ENCODE results near the gene SLC14A1.
"Not testable (repeated sequence)": the region's sequence is repeated elsewhere in the genome, so short reads cannot be mapped to it uniquely, and the experiment has no call there.

Gene SLC14A1

DNA sequence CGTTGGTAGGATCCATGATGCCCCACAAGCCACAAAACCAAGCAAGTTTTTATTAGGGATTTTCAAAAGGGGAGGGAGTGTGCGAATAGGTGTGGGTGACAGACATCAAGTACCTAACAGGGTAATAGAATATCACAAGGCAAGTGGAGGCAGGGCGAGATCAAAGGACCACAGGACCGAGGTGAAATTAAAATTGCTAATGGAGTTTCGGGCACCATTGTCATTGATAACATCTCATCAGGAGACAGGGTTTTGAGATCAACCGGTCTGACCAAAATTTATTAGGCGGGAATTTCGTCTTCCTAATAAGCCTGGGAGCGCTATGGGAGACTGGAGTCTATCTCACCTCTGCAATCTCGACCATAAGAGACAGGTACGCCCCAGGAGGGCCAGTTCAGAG is 33.7 kb downstream of the SLC14A1 start:
- DNase-seq (ENCODE audit: low spot score) = not testable (repeated sequence)

DNA sequence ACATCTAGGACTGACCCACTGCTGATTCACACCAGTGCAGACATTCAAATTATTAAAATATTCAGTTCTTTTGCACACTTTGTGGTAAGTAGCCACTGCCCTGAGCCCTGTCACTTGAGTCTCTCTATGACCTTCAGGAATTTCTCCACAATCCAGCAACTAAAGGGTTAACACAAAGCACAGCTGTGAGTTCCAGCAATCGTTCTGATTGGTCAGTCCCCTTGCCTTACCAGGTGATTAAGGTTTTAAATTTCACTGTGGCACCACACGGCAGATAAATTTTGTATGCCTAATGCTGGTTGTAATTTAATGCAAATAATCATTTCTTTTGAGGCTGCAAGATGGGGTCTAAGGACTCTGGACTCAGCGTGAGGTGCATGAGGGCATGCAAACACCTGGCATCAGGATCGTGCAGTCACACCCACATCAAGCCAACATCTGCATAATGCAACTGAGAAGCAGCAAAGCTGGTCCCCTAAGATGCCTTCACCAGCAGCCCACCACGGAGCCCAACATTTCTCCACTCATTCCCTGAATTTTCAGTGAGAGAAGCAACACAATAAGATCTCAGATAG is 36.6 kb downstream of the SLC14A1 start:
- no peak for DNase-seq (ENCODE audit: low spot score)

DNA sequence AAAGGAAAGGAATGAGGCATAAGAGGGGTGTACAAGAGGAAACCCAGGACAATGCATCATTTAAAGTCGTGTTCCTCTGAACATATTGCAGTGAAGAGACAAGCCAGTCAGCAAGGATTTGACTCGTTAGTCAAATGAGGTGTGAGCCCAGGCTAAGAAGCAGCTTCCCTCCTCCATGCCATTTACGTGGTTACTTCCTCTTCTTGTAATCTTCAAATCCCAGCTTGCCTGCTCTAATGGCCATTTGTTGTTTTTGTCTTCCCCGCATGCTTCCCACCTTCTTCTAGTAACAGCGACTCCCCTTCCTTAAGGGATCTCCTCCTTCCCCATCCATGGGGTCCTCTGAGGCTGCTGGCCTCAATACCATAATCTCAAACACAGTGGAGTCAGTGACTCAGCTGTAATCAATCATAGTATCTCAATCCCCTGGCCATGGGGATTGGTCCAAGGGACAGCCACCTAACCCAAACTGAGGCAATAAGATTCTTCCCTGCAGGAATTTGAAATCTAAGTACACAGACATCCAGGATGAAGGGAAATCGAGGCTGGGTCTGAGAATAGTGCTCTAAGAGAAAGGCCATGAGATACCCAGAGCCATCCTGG is 37.6 kb downstream of the SLC14A1 start:
- no peak for DNase-seq (ENCODE audit: low spot score)

DNA sequence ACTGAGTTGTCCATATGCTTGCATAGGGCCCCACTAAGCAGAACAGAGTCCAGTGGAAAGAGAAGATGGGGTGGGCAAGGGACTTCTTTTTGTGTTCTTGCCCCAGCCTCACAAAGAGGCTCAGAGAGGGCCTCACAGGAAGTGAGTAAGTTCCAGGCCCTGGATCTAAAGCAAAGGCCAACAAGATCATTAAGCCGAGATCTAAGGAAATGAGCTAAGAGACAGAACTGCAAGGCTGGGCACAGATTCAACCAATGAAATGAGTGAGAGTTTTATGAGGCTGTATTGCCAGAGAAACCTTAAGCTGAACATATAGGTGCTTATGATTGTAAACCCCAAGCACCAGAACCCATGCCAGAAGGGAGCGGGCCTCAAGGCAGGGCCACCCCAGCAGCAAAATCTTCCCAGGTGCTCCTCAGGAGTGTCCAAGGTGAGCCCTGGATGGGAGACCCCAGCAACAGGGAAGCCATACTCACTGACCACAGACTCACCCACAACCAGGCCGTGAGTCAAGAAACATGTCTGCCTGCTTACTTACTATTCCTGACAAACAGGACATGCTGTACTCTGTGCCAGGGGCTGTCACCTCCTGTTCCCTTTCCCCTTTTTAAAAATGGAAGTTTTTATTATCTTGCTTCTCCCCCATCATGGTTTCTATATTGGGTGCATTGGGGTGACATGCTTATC is 40.2 kb downstream of the SLC14A1 start:
- DNase-seq (ENCODE audit: low spot score) = no peak

DNA sequence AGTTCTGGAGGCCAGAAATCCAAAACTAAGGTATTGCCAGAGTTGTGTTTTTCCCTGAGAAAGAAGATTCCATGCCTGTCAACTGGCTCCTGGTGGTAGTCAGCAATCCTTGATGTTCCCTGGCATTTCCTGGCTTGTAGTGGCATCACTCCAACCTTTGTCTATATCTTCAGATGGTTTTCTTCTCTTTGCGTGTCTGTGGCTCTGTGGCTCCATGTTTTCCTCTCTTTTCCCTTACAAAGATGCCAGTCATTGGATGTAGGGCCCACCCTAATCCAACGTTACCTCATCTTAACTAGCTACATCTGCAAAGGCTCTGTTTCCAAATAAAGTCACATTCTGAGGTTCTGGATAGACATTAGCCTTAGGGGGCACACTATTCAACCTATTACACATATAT is 41.8 kb downstream of the SLC14A1 start:
- no peak for DNase-seq (ENCODE audit: low spot score)

DNA sequence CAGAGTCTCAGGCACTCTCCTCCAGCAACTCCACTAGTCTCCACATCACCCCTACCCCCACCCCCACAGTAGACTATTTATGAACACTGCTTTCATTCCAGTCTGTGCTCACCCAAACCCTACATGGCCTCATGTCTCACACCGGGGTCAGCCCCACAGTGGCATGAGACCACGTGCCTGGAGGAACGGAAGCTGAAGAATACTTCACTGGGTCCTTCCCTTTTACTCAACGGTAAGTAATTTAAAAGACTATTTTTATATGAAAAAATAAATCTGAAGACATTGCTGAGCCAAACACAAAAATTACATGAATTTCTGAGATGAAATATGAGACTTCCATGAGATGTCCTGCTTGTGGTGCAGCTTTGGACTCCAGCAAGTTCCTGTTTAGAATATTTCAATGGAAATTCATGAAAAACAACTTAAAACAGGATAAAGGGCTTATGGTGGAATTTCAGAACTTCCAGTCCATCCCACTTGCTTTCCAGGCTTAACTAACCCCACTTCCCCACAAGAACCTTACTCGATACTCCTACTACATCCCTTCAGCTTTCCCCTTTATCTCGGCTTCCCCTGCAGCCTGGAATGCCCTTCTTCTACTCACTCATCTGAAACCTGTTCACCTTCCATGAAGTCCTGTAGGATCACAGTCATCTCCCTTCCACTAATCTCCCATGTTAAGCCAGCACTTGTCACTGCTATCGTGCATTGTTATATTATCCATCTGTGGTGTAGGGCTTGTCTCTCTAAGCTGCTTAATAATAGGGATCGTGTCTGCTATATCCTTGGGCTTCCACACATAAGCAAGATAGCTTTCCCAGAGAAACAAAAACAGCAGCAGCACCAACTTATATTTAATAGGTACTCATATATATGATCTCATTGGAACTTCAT is 47.9 kb downstream of the SLC14A1 start:
- DNase-seq (ENCODE audit: low spot score) = no peak

DNA sequence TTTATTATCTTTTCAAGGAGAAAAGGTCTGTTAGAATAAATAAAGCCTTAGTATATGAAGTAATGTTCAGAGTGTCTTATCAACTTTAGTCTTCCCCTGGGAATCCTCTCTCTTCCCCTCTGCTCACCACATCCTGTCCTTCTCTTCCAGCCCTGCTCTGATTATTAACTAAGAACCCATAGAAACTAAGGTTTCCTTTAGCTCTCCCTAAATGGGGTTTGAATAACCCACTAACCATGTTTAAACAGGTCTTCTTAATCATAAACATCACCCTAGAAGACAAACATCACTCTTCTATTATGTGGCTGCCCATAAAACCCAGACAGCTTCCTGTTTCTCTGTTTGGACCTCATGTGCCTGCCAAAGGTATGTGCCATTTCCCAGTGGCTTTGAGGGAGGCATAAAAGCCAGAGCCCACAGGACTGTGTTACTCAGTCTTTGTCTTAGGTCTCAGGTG is 50.1 kb downstream of the SLC14A1 start:
- no peak for DNase-seq (ENCODE audit: low spot score)

DNA sequence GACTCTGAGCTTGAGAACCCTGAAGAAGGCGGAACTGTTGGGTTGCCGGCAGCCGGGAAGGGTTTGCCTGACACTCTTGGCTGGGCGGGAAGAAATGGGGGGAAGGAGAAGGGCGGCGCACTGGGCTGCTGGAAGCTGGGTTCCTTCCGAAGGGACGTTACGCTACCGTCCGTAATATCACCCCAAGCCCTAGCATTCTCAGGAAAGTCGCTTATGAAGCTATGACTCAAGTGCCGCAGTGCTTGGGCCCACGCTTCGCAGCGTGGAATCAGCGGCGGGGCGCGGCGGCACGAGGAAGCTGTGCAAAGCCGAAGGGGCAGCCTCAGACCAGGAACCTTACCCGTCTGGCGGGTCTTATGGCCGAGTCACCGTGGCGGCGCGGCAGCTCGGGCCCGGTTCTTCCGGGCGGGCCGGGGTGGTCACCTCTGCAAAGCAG is 51.3 kb downstream of the SLC14A1 start:
- peak; percentile 25 for DNase-seq (ENCODE audit: low spot score)

DNA sequence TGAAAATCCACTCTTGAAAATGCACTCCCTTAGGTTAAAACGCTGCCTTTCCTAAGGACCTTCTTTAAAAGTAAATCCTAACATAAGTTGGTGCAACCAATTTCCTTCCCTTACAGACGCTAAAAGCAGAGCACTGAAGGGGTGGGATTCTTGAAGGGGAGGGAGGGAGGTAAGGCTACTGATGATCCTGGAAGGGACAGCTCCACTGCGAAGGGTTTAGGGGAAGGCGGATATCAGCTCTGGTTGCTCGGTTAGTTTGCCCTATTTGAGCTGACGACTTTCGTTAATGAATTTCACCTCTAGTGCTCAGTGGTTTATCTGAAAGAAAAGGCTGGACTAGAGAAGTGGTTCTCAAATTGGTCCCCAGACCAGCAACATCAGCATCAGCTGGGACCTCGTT is 51.8 kb downstream of the SLC14A1 start:
- no peak for DNase-seq (ENCODE audit: low spot score)

DNA sequence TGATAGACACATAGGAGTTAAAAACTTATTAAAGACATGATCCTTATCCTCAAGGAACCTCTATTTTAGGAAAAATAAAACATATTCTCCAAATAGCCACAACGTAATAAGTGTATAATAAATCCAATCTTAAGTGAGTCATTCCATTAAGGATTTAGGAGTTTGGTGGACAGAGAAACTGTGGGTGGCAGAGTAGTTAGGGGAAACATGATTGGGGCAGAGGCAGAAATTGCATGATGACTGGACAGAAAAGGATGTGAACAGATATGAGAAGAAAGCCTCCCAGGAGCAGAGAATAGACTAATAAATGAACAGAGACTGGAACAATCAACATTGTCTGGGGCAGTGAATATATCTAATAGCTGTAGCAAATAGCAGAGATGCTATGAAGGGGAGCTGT is 53.4 kb downstream of the SLC14A1 start:
- DNase-seq (ENCODE audit: low spot score) = no peak

DNA sequence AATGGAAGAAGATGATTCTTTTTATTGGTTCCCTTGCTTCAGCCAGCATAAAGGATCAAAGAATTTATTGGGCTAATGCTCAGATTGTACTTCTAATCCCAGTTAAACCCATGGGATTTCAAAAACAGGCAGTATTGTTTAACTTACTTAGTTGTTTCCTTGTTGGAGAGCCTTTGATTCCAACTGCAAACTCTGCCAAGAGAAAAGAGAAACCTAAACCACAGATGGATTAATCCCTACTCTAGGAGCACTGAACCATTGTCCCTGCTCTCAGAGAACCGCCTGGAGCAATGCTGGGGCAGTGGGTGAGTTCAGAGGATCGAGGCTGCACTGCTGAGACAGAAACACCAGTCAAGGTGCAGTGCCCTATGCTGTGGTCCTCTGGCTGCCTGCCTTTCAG is 56.6 kb downstream of the SLC14A1 start:
- no peak for DNase-seq (ENCODE audit: low spot score)

DNA sequence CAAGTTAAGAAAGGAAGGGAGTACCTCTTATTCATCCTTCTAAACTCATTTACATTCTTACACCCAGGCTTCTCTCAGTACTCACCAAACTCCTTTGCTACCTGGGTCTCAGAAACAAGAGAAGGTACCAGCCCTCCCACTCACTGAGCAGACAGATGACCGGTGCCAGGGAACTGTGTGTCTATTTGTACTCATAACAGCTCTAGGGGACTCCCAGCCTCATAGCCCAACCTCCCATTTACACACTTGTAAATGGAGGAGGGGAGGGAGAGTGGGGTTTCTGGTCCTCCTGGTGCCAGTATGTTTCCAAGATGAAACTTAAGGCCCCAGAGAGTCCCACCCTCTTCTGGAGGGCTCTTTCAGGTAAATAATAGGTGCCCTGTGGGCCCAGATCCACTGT is 58.7 kb downstream of the SLC14A1 start:
- DNase-seq (ENCODE audit: low spot score) = no peak

DNA sequence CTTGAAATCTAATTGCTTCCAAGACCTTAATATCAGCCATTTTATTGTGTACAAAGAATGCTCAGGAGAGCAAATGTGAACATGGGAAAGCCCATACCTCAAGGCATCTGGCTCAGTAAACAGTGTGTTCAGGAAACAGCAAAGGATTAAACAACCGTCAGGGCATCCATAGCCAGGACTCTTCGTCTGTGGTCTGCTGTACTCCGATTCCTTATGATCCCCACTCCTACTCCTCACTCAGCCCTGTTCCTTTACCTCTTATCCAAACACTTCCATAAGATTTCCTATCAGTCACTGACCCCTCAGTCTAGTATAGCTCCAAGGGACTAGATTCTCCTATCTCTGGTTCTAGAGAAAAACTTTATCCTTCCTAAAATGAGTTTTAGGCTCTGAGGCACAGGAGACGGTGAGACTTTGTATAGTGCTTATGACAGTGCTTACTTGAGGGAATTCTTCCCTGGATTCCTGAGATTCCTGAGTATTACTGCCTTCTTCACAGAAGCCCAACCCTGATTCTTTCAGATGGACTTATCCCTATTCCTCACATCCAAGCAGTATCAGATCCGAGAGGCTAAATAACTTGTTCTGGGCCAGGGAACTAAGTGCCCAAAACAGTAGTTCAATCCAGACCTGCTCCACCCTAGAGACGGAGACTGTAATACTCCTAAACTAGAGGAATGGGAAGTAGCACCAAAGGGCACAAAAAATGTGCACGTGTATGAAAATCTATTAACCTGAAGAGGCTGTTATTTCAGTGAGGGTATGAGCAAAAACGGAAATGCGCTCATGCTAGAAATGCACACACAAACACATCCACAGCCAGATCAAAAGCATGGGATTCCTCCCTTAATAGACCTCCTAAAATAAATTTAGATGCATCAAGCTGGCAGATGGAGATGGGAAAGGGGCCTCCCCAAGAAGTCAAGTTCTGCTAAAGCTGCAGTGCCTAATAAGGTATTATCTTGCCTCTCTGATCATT is 59.4 kb downstream of the SLC14A1 start:
- no peak for DNase-seq (ENCODE audit: low spot score)

DNA sequence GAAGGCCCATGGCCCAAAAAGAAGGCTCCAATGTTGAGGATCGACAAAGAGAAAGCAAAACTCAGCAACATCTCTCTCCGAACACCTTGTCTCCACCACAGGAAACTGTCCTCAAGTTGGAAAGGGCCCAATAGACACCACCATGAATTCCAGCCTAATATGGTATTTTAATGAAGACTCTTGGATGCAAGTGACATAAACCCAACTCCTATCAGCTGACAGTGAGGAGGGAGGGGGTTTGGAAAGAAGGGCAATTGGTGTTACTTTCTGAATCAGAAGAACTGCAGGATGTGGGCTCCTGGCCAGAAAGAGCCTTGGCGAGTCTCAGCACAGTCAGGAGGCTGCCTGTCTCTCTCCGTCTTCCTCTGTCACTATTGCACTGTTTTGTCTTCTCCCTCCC is 61.2 kb downstream of the SLC14A1 start:
- DNase-seq (ENCODE audit: low spot score) = no peak

DNA sequence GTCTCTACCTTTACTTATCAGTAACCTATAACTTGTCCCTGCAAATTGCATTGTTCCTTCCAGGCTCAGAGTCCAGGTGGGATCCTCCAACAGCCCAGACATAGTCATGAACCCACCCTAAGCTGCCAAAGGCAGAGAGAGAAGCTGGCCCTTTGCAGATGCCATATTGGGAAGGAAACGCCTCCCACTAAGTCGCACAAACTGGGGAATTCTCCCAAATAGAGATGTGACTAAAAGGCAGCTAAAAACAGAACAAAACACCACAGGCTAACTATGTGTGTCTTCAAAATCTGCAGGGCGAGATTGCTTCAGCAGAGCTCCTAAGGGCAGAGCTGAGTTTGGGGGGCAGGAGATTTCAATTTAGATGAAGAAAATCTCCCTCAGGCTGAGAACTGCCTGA is 63.0 kb downstream of the SLC14A1 start:
- DNase-seq (ENCODE audit: low spot score) = no peak

DNA sequence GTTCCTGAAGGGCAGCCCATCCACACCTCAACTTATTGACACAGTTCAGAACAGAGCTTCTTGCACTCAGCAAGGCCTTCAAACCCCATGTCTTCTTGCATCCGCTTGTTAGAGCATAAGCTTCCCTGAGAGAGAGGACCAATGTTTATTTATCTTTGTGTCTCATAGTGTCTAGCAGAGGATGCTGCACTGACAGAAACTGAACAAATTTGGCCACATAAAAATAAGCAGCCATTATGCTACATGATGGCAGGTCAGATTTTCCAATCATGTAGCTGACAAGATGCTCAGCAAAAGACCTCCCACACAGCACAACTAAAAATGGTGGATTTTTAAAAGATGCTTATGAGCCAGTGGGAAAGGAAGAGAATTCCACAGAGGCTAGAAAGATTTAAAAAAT is 63.4 kb downstream of the SLC14A1 start:
- no peak for DNase-seq (ENCODE audit: low spot score)

DNA sequence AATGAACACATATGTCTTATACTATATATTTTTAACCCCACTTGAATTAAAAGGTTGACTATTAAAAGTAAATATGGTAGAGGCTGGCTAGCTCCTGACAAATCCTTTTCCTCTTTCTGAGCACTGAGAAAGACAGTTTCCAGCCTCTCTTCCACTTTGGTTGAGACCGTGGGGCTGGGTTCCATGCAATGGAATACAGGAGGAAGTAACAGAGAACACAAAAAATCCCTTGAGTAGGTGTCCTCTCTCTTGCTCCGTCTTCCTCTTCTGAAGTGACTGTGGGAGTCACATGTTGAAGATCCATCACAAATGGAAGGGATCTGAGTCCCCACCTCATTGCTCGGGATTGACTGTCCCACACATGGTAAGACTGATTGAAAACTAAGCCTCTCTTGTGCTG is 64.9 kb downstream of the SLC14A1 start:
- no peak for DNase-seq (ENCODE audit: low spot score)

DNA sequence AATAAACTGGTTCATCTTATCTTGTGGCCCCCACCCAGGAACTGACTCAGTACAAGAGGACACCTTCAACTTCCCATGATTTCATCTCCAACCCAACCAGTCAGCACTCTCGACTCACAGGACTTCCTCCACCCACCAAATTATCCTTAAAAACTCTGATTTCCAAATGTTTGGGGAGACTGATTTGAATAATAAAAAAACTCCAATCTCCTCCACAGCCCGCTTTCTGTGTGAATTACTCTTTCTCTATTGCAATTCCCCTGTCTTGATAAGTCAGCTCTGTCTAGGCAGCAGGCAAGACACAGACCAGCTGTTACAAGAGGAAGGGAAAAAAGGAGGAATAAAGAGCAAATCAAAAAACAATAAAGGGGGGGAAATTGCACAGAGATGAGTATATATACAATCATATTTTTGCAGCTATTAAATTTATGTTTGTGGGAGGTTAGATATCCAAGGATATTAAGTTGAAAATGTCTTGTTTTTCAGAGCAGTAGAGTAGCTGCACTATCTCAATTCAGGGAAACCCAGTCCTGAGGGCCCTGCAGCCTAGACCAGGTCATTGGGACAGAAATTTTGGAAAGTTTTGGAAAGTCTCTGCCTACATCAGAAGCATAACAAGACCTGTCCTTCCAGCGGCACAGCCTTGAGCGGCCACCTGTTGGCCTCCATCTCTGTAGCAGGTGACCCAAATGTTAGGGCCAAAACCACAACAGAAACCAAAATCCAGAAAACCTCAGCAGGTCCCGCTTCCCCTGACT is 68.7 kb downstream of the SLC14A1 start:
- no peak for DNase-seq (ENCODE audit: low spot score)

DNA sequence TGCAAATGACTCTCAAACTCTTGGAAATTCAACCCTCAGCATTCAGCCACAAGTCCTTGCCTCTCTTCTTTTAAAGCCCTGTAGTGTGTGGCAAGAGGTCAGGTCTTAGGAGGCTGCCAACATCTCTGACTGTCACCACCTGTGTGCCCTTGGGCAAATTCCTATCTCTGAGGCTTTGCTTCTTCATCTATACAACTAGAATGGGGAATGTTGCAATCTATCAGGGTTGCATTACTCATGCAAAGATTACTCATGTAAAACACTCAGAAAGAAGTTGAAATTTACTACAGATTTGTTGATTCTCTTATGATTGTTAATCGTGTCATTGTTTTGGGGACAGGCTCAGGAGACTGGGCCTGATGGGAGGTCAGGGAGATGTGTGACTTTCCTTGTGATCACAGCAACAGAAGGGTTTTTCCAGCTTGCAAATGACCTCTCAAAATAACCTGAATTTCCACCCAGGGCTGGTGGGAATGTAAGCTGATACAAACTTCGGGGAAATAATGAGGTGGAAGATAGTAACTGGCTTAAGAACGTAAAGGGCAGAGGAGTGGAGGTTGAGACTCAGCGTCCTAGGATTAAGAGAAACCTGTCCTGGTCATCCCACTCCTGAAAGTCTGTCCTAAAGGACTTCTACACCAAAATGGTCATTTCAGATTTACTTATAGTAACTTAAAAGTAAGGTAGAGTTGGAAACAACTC is 69.4 kb downstream of the SLC14A1 start:
- DNase-seq (ENCODE audit: low spot score) = no peak

DNA sequence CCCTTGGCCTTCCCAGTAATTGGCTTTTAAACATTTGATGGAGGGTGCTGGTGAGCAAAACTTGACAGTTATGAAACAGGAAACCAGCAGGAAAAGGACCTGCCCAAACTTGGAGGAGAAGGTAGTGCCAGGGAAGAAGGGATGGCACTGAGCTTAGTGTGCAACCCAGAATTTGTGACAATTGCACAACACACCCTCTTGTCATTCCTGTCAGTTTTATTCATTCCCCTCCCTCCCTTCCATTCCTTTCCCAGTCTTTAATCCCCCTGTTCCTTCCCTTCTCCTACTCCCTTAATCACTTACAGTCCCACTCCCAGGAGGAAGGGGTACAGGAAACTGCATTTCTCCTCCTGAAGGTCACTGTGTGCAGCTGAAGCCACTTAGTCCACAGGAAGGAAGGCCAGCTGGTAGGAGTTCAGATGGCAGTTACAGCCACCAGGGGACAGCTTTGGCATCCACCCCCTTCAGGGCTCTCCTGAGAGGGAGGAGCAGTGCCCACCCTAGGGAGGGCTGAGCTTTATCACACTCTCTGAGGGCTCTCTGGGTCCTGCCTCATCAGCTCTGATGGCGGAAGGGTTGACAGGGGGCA is 77.5 kb downstream of the SLC14A1 start:
- DNase-seq (ENCODE audit: low spot score) = no peak

Measured in hematopoietic multipotent progenitor cell treated with erythropoietin and hydrocortisone succinate and interleukin-3 and kit ligand, for 15 days (in vitro differentiated cells).